Loucy (cell line): ENCODE results near the gene LYPLAL1.

Source experiments
- EZH2phosphoT487 ChIP-seq: fragments of 200-600 bp; IDR thresholded peaks from 2 replicates; pipeline ENCODE4 v1.6.1; 2018; ENCODE audit warnings: antibody characterized with exemption, mild to moderate bottlenecking, moderate library complexity, borderline replicate concordance
- TF ChIP-seq, protein P1 (sequence below): fragments of 200-600 bp; sonication (generic); conservative IDR thresholded peaks from 2 replicates; pipeline ENCODE4 v1.5.1; 2014; ENCODE audit warnings: mild to moderate bottlenecking, antibody characterized with exemption, low read length

- TF ChIP-seq, protein P1, sequence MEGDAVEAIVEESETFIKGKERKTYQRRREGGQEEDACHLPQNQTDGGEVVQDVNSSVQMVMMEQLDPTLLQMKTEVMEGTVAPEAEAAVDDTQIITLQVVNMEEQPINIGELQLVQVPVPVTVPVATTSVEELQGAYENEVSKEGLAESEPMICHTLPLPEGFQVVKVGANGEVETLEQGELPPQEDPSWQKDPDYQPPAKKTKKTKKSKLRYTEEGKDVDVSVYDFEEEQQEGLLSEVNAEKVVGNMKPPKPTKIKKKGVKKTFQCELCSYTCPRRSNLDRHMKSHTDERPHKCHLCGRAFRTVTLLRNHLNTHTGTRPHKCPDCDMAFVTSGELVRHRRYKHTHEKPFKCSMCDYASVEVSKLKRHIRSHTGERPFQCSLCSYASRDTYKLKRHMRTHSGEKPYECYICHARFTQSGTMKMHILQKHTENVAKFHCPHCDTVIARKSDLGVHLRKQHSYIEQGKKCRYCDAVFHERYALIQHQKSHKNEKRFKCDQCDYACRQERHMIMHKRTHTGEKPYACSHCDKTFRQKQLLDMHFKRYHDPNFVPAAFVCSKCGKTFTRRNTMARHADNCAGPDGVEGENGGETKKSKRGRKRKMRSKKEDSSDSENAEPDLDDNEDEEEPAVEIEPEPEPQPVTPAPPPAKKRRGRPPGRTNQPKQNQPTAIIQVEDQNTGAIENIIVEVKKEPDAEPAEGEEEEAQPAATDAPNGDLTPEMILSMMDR, result no peak
- no peak for TF ChIP-seq EZH2phosphoT487
These were observed 4.3 kb downstream of the LYPLAL1 start for GRCh38 chr1:219177940-219178339.
